IMR-90 (cell line): ENCODE data around the gene CHDH. TPM values are rescaled to one million over a fixed set of nuclear protein-coding genes. Genes with fewer than 3 reads are reported as not detected.

Source experiments
- ATAC-seq: fragments of 200-7000 bp; cut with Tn5 transposase; 2 replicates; pipeline ENCODE4 v1.9.1; 2020; ENCODE audit warnings: low read depth, mild to moderate bottlenecking, moderate library complexity
- BruUV-seq: library from RNA; stranded (reverse); fragments of 400-500 nt; replicated peaks from 2 replicates; lab custom pipeline; 2021; lab: Mats Ljungman, UMichigan
- CTCF ChIA-PET: fragments of 300-600 bp; formaldehyde crosslinking; extraction: SDS; loops from one replicate; lab custom pipeline; 2021; ENCODE audit warnings: antibody characterized with exemption; lab: Yijun Ruan, JAX
- POLR2A ChIA-PET: fragments of 300-600 bp; sonication (Branson Sonifier 250); formaldehyde crosslinking; loops from one replicate; lab custom pipeline; 2022; ENCODE audit warnings: antibody characterized with exemption; ENCODE audit not compliant: unreplicated experiment; lab: Charles Lee
- DNase-seq: peaks from one replicate; pipeline ENCODE4 v3.0.0; 2013
- H2AFZ ChIP-seq: replicated peaks from 2 replicates; pipeline ENCODE3; 2013; ENCODE audit warnings: low read length, mild to moderate bottlenecking; ENCODE audit not compliant: poor library complexity
- H2AK5ac ChIP-seq: 2 replicates; pipeline ENCODE4 v1.6.1; 2013; ENCODE audit warnings: low read depth, low read length, inconsistent platforms
- H2AK9ac ChIP-seq: replicated peaks from 2 replicates; pipeline ENCODE3; 2013; ENCODE audit warnings: mild to moderate bottlenecking, low read depth, low read length, moderate library complexity; ENCODE audit not compliant: poor library complexity
- H2BK120ac ChIP-seq: 2 replicates; pipeline ENCODE4 v1.6.1; 2013; ENCODE audit warnings: low read depth, low read length, inconsistent platforms
- H2BK15ac ChIP-seq: 3 replicates; pipeline ENCODE4 v1.6.1; 2013; ENCODE audit warnings: low read depth, low read length, inconsistent platforms
- H2BK20ac ChIP-seq: 2 replicates; pipeline ENCODE4 v1.6.1; 2013; ENCODE audit warnings: low read depth, mild to moderate bottlenecking, inconsistent platforms, low read length, moderate library complexity
- H2BK5ac ChIP-seq: 2 replicates; pipeline ENCODE4 v1.6.1; 2013; ENCODE audit warnings: mild to moderate bottlenecking, low read depth, low read length, inconsistent platforms; ENCODE audit not compliant: poor library complexity, severe bottlenecking
- H3K14ac ChIP-seq: replicated peaks from 2 replicates; pipeline ENCODE4 v1.6.1; 2013; ENCODE audit warnings: low read depth, low read length, inconsistent platforms
- H3K18ac ChIP-seq: 2 replicates; pipeline ENCODE4 v1.6.1; 2013; ENCODE audit warnings: low read depth, low read length, control low read depth
- H3K23ac ChIP-seq: 2 replicates; pipeline ENCODE4 v1.6.1; 2013; ENCODE audit warnings: low read depth, low read length, inconsistent platforms
- H3K27ac ChIP-seq: 2 replicates; pipeline ENCODE4 v1.5.1; 2013; ENCODE audit warnings: mild to moderate bottlenecking, control low read depth, low read length; ENCODE audit not compliant: insufficient read depth
- H3K27me3 ChIP-seq: 2 replicates; pipeline ENCODE4 v1.6.1; 2013; ENCODE audit warnings: low read length; ENCODE audit not compliant: control insufficient read depth, insufficient read depth
- H3K36me3 ChIP-seq: 2 replicates; pipeline ENCODE4 v1.6.1; 2013; ENCODE audit warnings: low read length, mixed read lengths; ENCODE audit not compliant: control insufficient read depth, insufficient read depth
- H3K4ac ChIP-seq: 2 replicates; pipeline ENCODE4 v1.6.1; 2013; ENCODE audit warnings: low read depth, low read length, inconsistent platforms
- H3K4me1 ChIP-seq: 2 replicates; pipeline ENCODE4 v1.6.1; 2013; ENCODE audit warnings: low read length, mixed read lengths; ENCODE audit not compliant: control insufficient read depth, insufficient read depth
- H3K4me2 ChIP-seq: 2 replicates; pipeline ENCODE4 v1.6.1; 2013; ENCODE audit warnings: low read depth, mild to moderate bottlenecking, control low read depth, low read length, moderate library complexity
- H3K4me3 ChIP-seq: 2 replicates; pipeline ENCODE4 v1.5.1; 2013; ENCODE audit warnings: low read depth, mild to moderate bottlenecking, control low read depth, low read length, moderate library complexity; ENCODE audit not compliant: insufficient read depth
- H3K56ac ChIP-seq: 2 replicates; pipeline ENCODE4 v1.6.1; 2013; ENCODE audit warnings: low read length, inconsistent platforms; ENCODE audit not compliant: insufficient read depth; ENCODE audit errors: extremely low read depth
- H3K79me1 ChIP-seq, 2 experiments: 2 replicates each; pipeline ENCODE4 v1.6.1; 2013; ENCODE audit warnings: low read length in 2 of 2, inconsistent platforms in 1 of 2, low read depth in 1 of 2
- H3K9ac ChIP-seq: 2 replicates; pipeline ENCODE4 v1.6.1; 2013; ENCODE audit warnings: low read depth, low read length, control low read depth
- H3K9me1 ChIP-seq: 2 replicates; pipeline ENCODE4 v1.6.1; 2013; ENCODE audit warnings: low read length, inconsistent platforms; ENCODE audit not compliant: insufficient read depth
- H3K9me3 ChIP-seq: 2 replicates; pipeline ENCODE4 v1.6.1; 2013; ENCODE audit warnings: low read length; ENCODE audit not compliant: control insufficient read depth, insufficient read depth
- H4K20me1 ChIP-seq: 2 replicates; pipeline ENCODE4 v1.6.1; 2013; ENCODE audit warnings: low read length, inconsistent platforms; ENCODE audit not compliant: insufficient read depth
- H4K5ac ChIP-seq: 2 replicates; pipeline ENCODE4 v1.6.1; 2013; ENCODE audit warnings: mild to moderate bottlenecking, low read depth, low read length, control low read depth
- H4K8ac ChIP-seq, 2 experiments: 2 replicates each; pipeline ENCODE4 v1.6.1; 2013; ENCODE audit warnings: low read depth in 2 of 2, low read length in 2 of 2, control low read depth in 1 of 2, inconsistent platforms in 1 of 2
- H4K91ac ChIP-seq: 2 replicates; pipeline ENCODE4 v1.6.1; 2013; ENCODE audit warnings: low read depth, low read length, inconsistent platforms; ENCODE audit not compliant: insufficient read depth
- BHLHE40 ChIP-seq: fragments of 150-350 bp; IDR thresholded peaks from 2 replicates; pipeline ENCODE4 v1.6.1; 2016; ENCODE audit warnings: mild to moderate bottlenecking, low read depth, low read length
- CHD1 ChIP-seq: IDR thresholded peaks from 2 replicates; pipeline ENCODE4 v1.6.1; 2012; ENCODE audit warnings: low read depth, low read length, improper control_type of control experiment
- CTCF ChIP-seq: conservative IDR thresholded peaks from 2 replicates; pipeline ENCODE4 v1.5.1; 2012; ENCODE audit warnings: mild to moderate bottlenecking, low read depth, low read length, improper control_type of control experiment
- ELK1 ChIP-seq: fragments of 150-350 bp; IDR thresholded peaks from 2 replicates; pipeline ENCODE4 v1.6.1; 2016; ENCODE audit warnings: low read depth, mild to moderate bottlenecking, low read length, moderate library complexity, borderline replicate concordance
- FOS ChIP-seq: fragments of 150-350 bp; IDR thresholded peaks from 2 replicates; pipeline ENCODE4 v1.6.1; 2016; ENCODE audit warnings: low read depth, low read length
- MAFK ChIP-seq: IDR thresholded peaks from 2 replicates; pipeline ENCODE4 v1.6.1; 2012; ENCODE audit warnings: low read depth, low read length, improper control_type of control experiment
- MAZ ChIP-seq: IDR thresholded peaks from 2 replicates; pipeline ENCODE4 v1.6.1; 2012; ENCODE audit warnings: low read depth, mild to moderate bottlenecking, low read length, improper control_type of control experiment, moderate library complexity, borderline replicate concordance
- MXI1 ChIP-seq: IDR thresholded peaks from 2 replicates; pipeline ENCODE4 v1.6.1; 2012; ENCODE audit warnings: low read depth, mild to moderate bottlenecking, low read length, moderate library complexity, borderline replicate concordance
- NFE2L2 ChIP-seq: fragments of 150-350 bp; IDR thresholded peaks from 2 replicates; pipeline ENCODE4 v1.6.1; 2016; ENCODE audit warnings: low read depth, mild to moderate bottlenecking, low read length
- POLR2A ChIP-seq: IDR thresholded peaks from 2 replicates; pipeline ENCODE4 v1.6.1; 2012; ENCODE audit warnings: mild to moderate bottlenecking, low read depth, low read length
- RAD21 ChIP-seq: IDR thresholded peaks from 2 replicates; pipeline ENCODE4 v1.6.1; 2012; ENCODE audit warnings: low read length, improper control_type of control experiment
- RCOR1 ChIP-seq: IDR thresholded peaks from 2 replicates; pipeline ENCODE4 v1.6.1; 2012; ENCODE audit warnings: mild to moderate bottlenecking, low read length, improper control_type of control experiment; ENCODE audit not compliant: insufficient replicate concordance
- RFX5 ChIP-seq: IDR thresholded peaks from 2 replicates; pipeline ENCODE4 v1.8.0; 2012; ENCODE audit warnings: low read depth, mild to moderate bottlenecking, low read length, moderate library complexity
- SMC3 ChIP-seq: fragments of 150-350 bp; IDR thresholded peaks from 2 replicates; pipeline ENCODE4 v1.6.1; 2016; ENCODE audit warnings: low read depth, mild to moderate bottlenecking, antibody characterized with exemption, low read length, moderate library complexity
- USF2 ChIP-seq: fragments of 150-350 bp; IDR thresholded peaks from 2 replicates; pipeline ENCODE4 v1.6.1; 2017; ENCODE audit warnings: mild to moderate bottlenecking, antibody characterized with exemption, low read length, low read depth
- WGBS, 2 experiments: methylation state at CpG; one replicate each; pipeline versions ENCODE4 v1.1.5 to v1.1.7; 2013; ENCODE audit warnings: missing lambda C conversion rate in 2 of 2; ENCODE audit not compliant: insufficient read length in 1 of 2; ENCODE audit errors: extremely low coverage in 2 of 2; 5-methylcytosine and 5-hydroxymethylcytosine counted together
- dilution Hi-C: fragments of 300-500 bp; cut with HindIII; formaldehyde crosslinking; loops from one replicate; pipeline ENCODE4 v1.14.3; 2018; ENCODE audit warnings: low sequenced_read_pairs; ENCODE audit not compliant: unreplicated experiment
- in situ Hi-C: fragments of 300-500 bp; cut with MboI; formaldehyde crosslinking; loops from 3 replicates; pipeline ENCODE4 v1.14.3; 2019; ENCODE audit warnings: low sequenced_read_pairs, inconsistent platforms, mixed read lengths
- intact Hi-C: fragments of 100-400 bp; cut with micrococcal nuclease; formaldehyde crosslinking; loops from 2 replicates; pipeline ENCODE4 v1.10.0; 2022
- polyA plus RNA-seq, 3 experiments: library from polyadenylated mRNA; depleted of rRNA; stranded (reverse); fragments of >200 nt; gene quantifications; 2 replicates each; pipeline ENCODE4 v1.2.3, GENCODE V29; 2012; ENCODE audit warnings: low replicate concordance in 1 of 3
- total RNA-seq: library from RNA; depleted of rRNA; stranded (reverse); fragments of >200 nt; gene quantifications from 2 replicates; pipeline ENCODE4 v1.2.3, GENCODE V29; 2012

Gene CHDH
- total and polyA plus RNA-seq, 2 of the 4 experiments (the other 2 are of a cell fraction): under 0.01 to 0.19 TPM

- no peak overlapping the region for H3K18ac ChIP-seq
- no peak overlapping the region for H2AK5ac ChIP-seq
- no peak overlapping the region for H4K8ac ChIP-seq
- no peaks in the 10 kb centered on the region for H3K36me3 ChIP-seq
- ChIA-PET CTCF (no interaction called here), POLR2A (no interaction called here)
- H3K9ac ChIP-seq: no peak overlapping the region
- no peak for DNase-seq
- dilution Hi-C loops (no loop called here), intact Hi-C loops (no loop called here), in situ Hi-C loops (no loop called here)
- H2BK120ac ChIP-seq: no peak overlapping the region
- no peaks in the 10 kb centered on the region for H3K79me1 ChIP-seq
- no peak overlapping the region for H3K4ac ChIP-seq
- no peak overlapping the region for H4K91ac ChIP-seq
- H3K4me1 ChIP-seq: peaks cover 14% of the 10 kb centered on the region
- no peak overlapping the region for H3K56ac ChIP-seq
- no peak overlapping the region for H3K4me3 ChIP-seq
- no peaks in the 10 kb centered on the region for H4K20me1 ChIP-seq
- no peak overlapping the region for H3K23ac ChIP-seq
- no peak overlapping the region for H3K27ac ChIP-seq
- H2BK20ac ChIP-seq: no peak overlapping the region
- H2BK15ac ChIP-seq: no peak overlapping the region
- no TSS peak for BruUV-seq
- H2BK5ac ChIP-seq: no peak overlapping the region
- H2AFZ ChIP-seq: peak overlapping the region; percentile 52
- no peak overlapping the region for H4K5ac ChIP-seq
- H3K9me1 ChIP-seq: peaks cover 20% of the 10 kb centered on the region
- H3K9me3 ChIP-seq: no peaks in the 10 kb centered on the region
- no peak overlapping the region for H2AK9ac ChIP-seq
- no peak overlapping the region for H3K4me2 ChIP-seq
- no peak overlapping the region for H3K14ac ChIP-seq
- WGBS, 2 experiments: 79% methylated on average over 3 of the region's 8 CpGs; no CpG with 5 or more reads in 1 of the 2 experiments
- no peak for ATAC-seq
- TF ChIP-seq POLR2A (no peak), RFX5 (no peak), MAFK (no peak), USF2 (no peak), NFE2L2 (no peak), ELK1 (no peak), BHLHE40 (no peak), MAZ (no peak), SMC3 (no peak), CHD1 (no peak), RAD21 (no peak), FOS (no peak), MXI1 (no peak), RCOR1 (no peak), CTCF (no peak)
- peaks cover 3% of the 10 kb centered on the region for H3K27me3 ChIP-seq
Observed at GRCh38 chr3:53802256-53802880, 43.9 kb downstream of the CHDH start.
